ENCODE data around the gene LGMN.

DNA sequence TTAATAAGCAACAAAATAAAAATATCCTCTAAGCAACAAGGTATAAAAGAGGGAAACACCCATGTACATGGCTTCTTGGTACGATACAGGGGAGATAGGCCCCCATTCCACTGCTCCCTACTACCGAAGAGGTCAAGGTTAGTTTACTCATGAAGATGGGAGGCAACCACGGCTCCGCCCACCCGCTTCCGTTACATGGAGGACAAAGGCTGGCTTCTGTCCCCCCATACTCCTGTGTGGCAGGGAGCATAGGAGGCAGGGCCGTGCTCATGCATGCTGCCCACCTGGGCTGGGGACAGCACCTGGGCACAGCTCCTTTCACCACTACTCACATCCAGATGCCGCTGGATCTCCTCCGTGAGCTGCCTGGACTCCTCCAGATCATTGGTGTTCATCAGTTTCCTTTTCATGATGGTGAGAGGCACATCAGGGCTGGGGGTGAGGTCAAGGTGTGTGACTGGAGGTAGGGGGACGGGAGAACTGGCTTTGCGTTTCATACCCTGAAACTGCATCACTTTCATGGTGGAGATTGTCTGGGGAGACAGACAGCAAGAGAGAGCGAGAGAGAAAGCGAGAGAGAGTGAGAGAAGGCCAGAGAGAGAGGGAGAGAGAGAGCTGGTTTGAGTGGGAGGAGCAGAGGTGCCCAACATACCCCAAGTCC, 39.0 kb downstream of the LGMN start:
- no peak for TF ChIP-seq CTCF (IDR thresholded peaks at IDR 0.05)
- no peak for TF ChIP-seq EZH2 (IDR thresholded peaks at IDR 0.05; ENCODE audit: borderline replicate concordance, insufficient read depth, low read depth, low read length, poor library complexity, severe bottlenecking)

Measured in B cell (primary cell).